Measurements from ENCODE around the gene BRD9.

DNA sequence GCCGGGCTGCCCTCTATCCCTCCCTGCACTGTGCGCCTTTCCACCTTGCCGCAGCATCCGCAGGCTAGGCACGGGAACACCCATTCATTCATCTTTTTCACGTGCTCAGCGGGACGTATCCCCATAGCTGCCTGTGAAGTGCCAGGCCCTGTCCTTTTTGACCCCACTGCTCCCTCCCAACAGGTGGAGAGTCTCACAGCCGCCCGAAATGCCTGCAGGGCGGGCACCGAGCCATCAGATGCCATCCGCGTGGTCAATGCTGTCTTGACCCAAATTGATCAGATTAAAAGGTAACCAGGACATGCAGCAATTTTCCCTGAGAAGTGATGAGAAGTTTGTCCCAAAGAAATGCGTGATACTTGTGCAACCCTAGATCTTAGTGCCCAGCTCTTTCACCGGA lies 15.6 kb upstream of the BRD9 start:
- TF ChIP-seq, protein P1, sequence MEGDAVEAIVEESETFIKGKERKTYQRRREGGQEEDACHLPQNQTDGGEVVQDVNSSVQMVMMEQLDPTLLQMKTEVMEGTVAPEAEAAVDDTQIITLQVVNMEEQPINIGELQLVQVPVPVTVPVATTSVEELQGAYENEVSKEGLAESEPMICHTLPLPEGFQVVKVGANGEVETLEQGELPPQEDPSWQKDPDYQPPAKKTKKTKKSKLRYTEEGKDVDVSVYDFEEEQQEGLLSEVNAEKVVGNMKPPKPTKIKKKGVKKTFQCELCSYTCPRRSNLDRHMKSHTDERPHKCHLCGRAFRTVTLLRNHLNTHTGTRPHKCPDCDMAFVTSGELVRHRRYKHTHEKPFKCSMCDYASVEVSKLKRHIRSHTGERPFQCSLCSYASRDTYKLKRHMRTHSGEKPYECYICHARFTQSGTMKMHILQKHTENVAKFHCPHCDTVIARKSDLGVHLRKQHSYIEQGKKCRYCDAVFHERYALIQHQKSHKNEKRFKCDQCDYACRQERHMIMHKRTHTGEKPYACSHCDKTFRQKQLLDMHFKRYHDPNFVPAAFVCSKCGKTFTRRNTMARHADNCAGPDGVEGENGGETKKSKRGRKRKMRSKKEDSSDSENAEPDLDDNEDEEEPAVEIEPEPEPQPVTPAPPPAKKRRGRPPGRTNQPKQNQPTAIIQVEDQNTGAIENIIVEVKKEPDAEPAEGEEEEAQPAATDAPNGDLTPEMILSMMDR (IDR thresholded peaks at IDR 0.05) = no peak
- no peak for TF ChIP-seq POLR2AphosphoS5 (IDR thresholded peaks at IDR 0.05)

All from prostate gland (tissue), 2 donors.